ENCODE results near the gene ARF4.

ARF4 gene

GRCh38 chr3:57583544-57583943 lies 13.6 kb downstream of the ARF4 start:
- TF ChIP-seq CTCF (IDR thresholded peaks at IDR 0.05; ENCODE audit: low read length, missing control alignments) = no peak
- DNase-seq (ENCODE audit: low read depth) = no peak
- H3K4me3 ChIP-seq (replicated peaks; ENCODE audit: low read depth, low read length) = no peak overlapping the region

- H3K4me3 ChIP-seq (replicated peaks; ENCODE audit: low read depth, low read length) = no peak overlapping the region
- peak; percentile 29 for TF ChIP-seq CTCF (IDR thresholded peaks at IDR 0.05; ENCODE audit: low read length, missing control alignments)
- no peak for DNase-seq (ENCODE audit: low read depth)
Observed at GRCh38 chr3:57582474-57583168, 14.5 kb downstream of the ARF4 start.

GRCh38 chr3:57577801-57578200 lies 19.3 kb downstream of the ARF4 start:
- no peak overlapping the region for H3K4me3 ChIP-seq (replicated peaks; ENCODE audit: low read depth, low read length)
- no peak for TF ChIP-seq CTCF (IDR thresholded peaks at IDR 0.05; ENCODE audit: low read length, missing control alignments)
- DNase-seq (ENCODE audit: low read depth) = no peak

GRCh38 chr3:57575966-57576626 lies 21.0 kb downstream of the ARF4 start:
- no peak for TF ChIP-seq CTCF (IDR thresholded peaks at IDR 0.05; ENCODE audit: low read length, missing control alignments)
- DNase-seq (ENCODE audit: low read depth) = no peak
- H3K4me3 ChIP-seq (replicated peaks; ENCODE audit: low read depth, low read length) = no peak overlapping the region

GRCh38 chr3:57572096-57572495 lies 25.0 kb downstream of the ARF4 start:
- no peak for DNase-seq (ENCODE audit: low read depth)
- no peak for TF ChIP-seq CTCF (IDR thresholded peaks at IDR 0.05; ENCODE audit: low read length, missing control alignments)
- no peak overlapping the region for H3K4me3 ChIP-seq (replicated peaks; ENCODE audit: low read depth, low read length)

- no peak for DNase-seq (ENCODE audit: low read depth)
- TF ChIP-seq CTCF (IDR thresholded peaks at IDR 0.05; ENCODE audit: low read length, missing control alignments) = no peak
- H3K4me3 ChIP-seq (replicated peaks; ENCODE audit: low read depth, low read length) = no peak overlapping the region
Observed at GRCh38 chr3:57570878-57571277, 26.3 kb downstream of the ARF4 start.

Data from fibroblast of pulmonary artery (primary cell).